Measurements from ENCODE around the gene UPK3A.

Gene UPK3A

GRCh38 chr22:45284705-45285262, at the start of gene UPK3A:
Gene UPK3A, plus strand, starts transcription at chr22:45284949. Its CDS starts 65 bp downstream, at chr22:45285014.
- ChIA-PET CTCF (interaction anchor here (0.9 kb wide), 1 partner anchor 11 kb away, joined by 4 read pairs; no protein-coding TSS in a partner anchor), POLR2A (no interaction called here)
- no peak for TF ChIP-seq CTCF (IDR thresholded peaks at IDR 0.05; ENCODE audit: insufficient read depth, low read length, missing control alignments)
- DNase-seq (ENCODE audit: low read depth, low spot score) = no peak
- H3K4me3 ChIP-seq (ENCODE audit: low read depth, low read length) = no peak within 1 kb of the TSS

GRCh38 chr22:45235101-45235777, 49.5 kb upstream of the UPK3A start:
- POLR2A ChIA-PET = no interaction called here
- CTCF ChIA-PET = interaction anchor here (1.0 kb wide), 1 partner anchor 24 kb away, joined by 3 read pairs; no protein-coding TSS in a partner anchor
- H3K4me3 ChIP-seq (ENCODE audit: low read depth, low read length) = no peak overlapping the region
- no peak for DNase-seq (ENCODE audit: low read depth, low spot score)
- no peak for TF ChIP-seq CTCF (IDR thresholded peaks at IDR 0.05; ENCODE audit: insufficient read depth, low read length, missing control alignments)

GRCh38 chr22:45235851-45236342, 48.9 kb upstream of the UPK3A start:
- DNase-seq (ENCODE audit: low read depth, low spot score) = no peak
- ChIA-PET POLR2A (no interaction called here), CTCF (interaction anchor here (0.6 kb wide), 1 partner anchor 64 kb away, joined by 3 read pairs; no protein-coding TSS in a partner anchor)
- TF ChIP-seq CTCF (IDR thresholded peaks at IDR 0.05; ENCODE audit: insufficient read depth, low read length, missing control alignments) = no peak
- no peak overlapping the region for H3K4me3 ChIP-seq (ENCODE audit: low read depth, low read length)

- no peak overlapping the region for H3K4me3 ChIP-seq (ENCODE audit: low read depth, low read length)
- DNase-seq (ENCODE audit: low read depth, low spot score) = no peak
- TF ChIP-seq CTCF (IDR thresholded peaks at IDR 0.05; ENCODE audit: insufficient read depth, low read length, missing control alignments) = no peak
- ChIA-PET CTCF (interaction anchor here (1.7 kb wide), 1 partner anchor 27 kb away, joined by 4 read pairs; no protein-coding TSS in a partner anchor), POLR2A (no interaction called here)
Observed at GRCh38 chr22:45237065-45237990, 47.4 kb upstream of the UPK3A start.

- CTCF ChIA-PET = interaction anchor here (1.7 kb wide), 1 partner anchor 28 kb away, joined by 4 read pairs; no protein-coding TSS in a partner anchor
- DNase-seq (ENCODE audit: low read depth, low spot score) = no peak
- no peak overlapping the region for H3K4me3 ChIP-seq (ENCODE audit: low read depth, low read length)
- POLR2A ChIA-PET = no interaction called here
- TF ChIP-seq CTCF (IDR thresholded peaks at IDR 0.05; ENCODE audit: insufficient read depth, low read length, missing control alignments) = no peak
Observed at GRCh38 chr22:45238076-45238956, 46.4 kb upstream of the UPK3A start.

Data from AG04449 (cell line).